GM23338 (cell line): Measurements from ENCODE around the gene SMYD3. TPM values are rescaled to one million over a fixed set of nuclear protein-coding genes. Genes with fewer than 3 reads are reported as not detected.

Experiments used
- ATAC-seq: fragments of 200-7000 bp; cut with Tn5 transposase; 3 replicates; pipeline ENCODE4 v1.9.1; 2020
- DNase-seq: peaks from one replicate; pipeline ENCODE4 v3.0.0-alpha.2; 2015; ENCODE audit warnings: low spot score
- H2AFZ ChIP-seq: fragments of 200-600 bp; sonication (generic); 2 replicates; pipeline ENCODE4 v1.8.0; 2016; ENCODE audit warnings: antibody characterized with exemption, mild to moderate bottlenecking, moderate library complexity
- H3F3A ChIP-seq: fragments of 200-600 bp; sonication (generic); replicated peaks from 2 replicates; pipeline ENCODE4 v1.8.0; 2017; ENCODE audit warnings: antibody characterized with exemption, mixed run types, low read depth
- H3K27ac ChIP-seq: fragments of 200-600 bp; sonication (generic); 2 replicates; pipeline ENCODE4 v1.6.1; 2016; ENCODE audit warnings: low read depth
- H3K27me3 ChIP-seq: fragments of 200-600 bp; sonication (generic); 2 replicates; pipeline ENCODE4 v1.8.0; 2016; ENCODE audit warnings: mild to moderate bottlenecking, mixed run types, moderate library complexity; ENCODE audit not compliant: insufficient read depth
- H3K36me3 ChIP-seq: fragments of 200-600 bp; sonication (generic); 2 replicates; pipeline ENCODE4 v1.8.0; 2016; ENCODE audit warnings: mild to moderate bottlenecking; ENCODE audit not compliant: insufficient read depth
- H3K4me1 ChIP-seq: fragments of 200-600 bp; sonication (generic); 2 replicates; pipeline ENCODE4 v1.8.0; 2016; ENCODE audit warnings: mild to moderate bottlenecking, moderate library complexity; ENCODE audit not compliant: insufficient read depth
- H3K4me2 ChIP-seq: fragments of 200-600 bp; sonication (generic); 2 replicates; pipeline ENCODE4 v1.7.1; 2017; ENCODE audit warnings: mixed run types
- H3K4me3 ChIP-seq: fragments of 200-600 bp; sonication (generic); 2 replicates; pipeline ENCODE4 v1.6.1; 2016; ENCODE audit warnings: mixed run types
- H3K79me2 ChIP-seq: fragments of 200-600 bp; sonication (generic); replicated peaks from 2 replicates; pipeline ENCODE4 v1.8.0; 2017; ENCODE audit warnings: mild to moderate bottlenecking; ENCODE audit not compliant: insufficient read depth
- H3K9me2 ChIP-seq: fragments of 200-600 bp; sonication (generic); 2 replicates; pipeline ENCODE4 v1.8.0; 2017; ENCODE audit not compliant: insufficient read depth
- H4K20me1 ChIP-seq: fragments of 200-600 bp; sonication (generic); replicated peaks from 2 replicates; pipeline ENCODE4 v1.8.0; 2017; ENCODE audit warnings: mild to moderate bottlenecking; ENCODE audit not compliant: insufficient read depth
- H3K27ac Mint-ChIP-seq: 2 replicates; pipeline ENCODE4 v1.8.0; 2020; ENCODE audit warnings: inconsistent platforms, mild to moderate bottlenecking, moderate library complexity, mixed read lengths
- H3K27me3 Mint-ChIP-seq: 3 replicates; pipeline ENCODE4 v1.8.0; 2022; ENCODE audit warnings: low read depth, mild to moderate bottlenecking, moderate library complexity, mixed read lengths, inconsistent platforms; ENCODE audit not compliant: insufficient read depth, poor library complexity
- H3K36me3 Mint-ChIP-seq: 3 replicates; pipeline ENCODE4 v1.8.0; 2021; ENCODE audit warnings: low read depth, mild to moderate bottlenecking, inconsistent platforms, moderate library complexity, mixed read lengths
- H3K4me1 Mint-ChIP-seq: 3 replicates; pipeline ENCODE4 v1.8.0; 2020; ENCODE audit warnings: mild to moderate bottlenecking, inconsistent platforms, mixed read lengths
- H3K4me3 Mint-ChIP-seq: 3 replicates; pipeline ENCODE4 v1.8.0; 2021; ENCODE audit warnings: moderate library complexity, mild to moderate bottlenecking, inconsistent platforms, mixed read lengths
- H3K9me3 Mint-ChIP-seq: 3 replicates; pipeline ENCODE4 v1.8.0; 2020; ENCODE audit warnings: moderate library complexity, mild to moderate bottlenecking, inconsistent platforms, mixed read lengths
- CREB1 ChIP-seq: fragments of 250-450 bp; sonication (Bioruptor Pico); IDR thresholded peaks from 2 replicates; pipeline ENCODE4 v1.5.0; 2020; ENCODE audit warnings: low read depth, mild to moderate bottlenecking, moderate library complexity
- EZH2 ChIP-seq: fragments of 200-600 bp; sonication (generic); IDR thresholded peaks from one replicate; pipeline ENCODE4 v1.8.0; 2017; ENCODE audit warnings: antibody characterized with exemption, mild to moderate bottlenecking, low read depth; ENCODE audit not compliant: unreplicated experiment
- EZH2phosphoT487 ChIP-seq: fragments of 200-600 bp; sonication (generic); IDR thresholded peaks from one replicate; pipeline ENCODE4 v1.8.1; 2018; ENCODE audit warnings: antibody characterized with exemption; ENCODE audit not compliant: unreplicated experiment
- JUNB ChIP-seq: IDR thresholded peaks from one replicate; pipeline ENCODE4 v1.6.1; 2016; ENCODE audit warnings: antibody characterized with exemption; ENCODE audit not compliant: unreplicated experiment
- NANOG ChIP-seq: IDR thresholded peaks from 2 replicates; pipeline ENCODE4 v1.6.1; 2016; ENCODE audit warnings: antibody characterized with exemption, borderline replicate concordance
- POLR2AphosphoS5 ChIP-seq: IDR thresholded peaks from 2 replicates; pipeline ENCODE4 v1.6.1; 2016; ENCODE audit warnings: antibody characterized with exemption, low read depth
- STAT1 ChIP-seq: IDR thresholded peaks from one replicate; pipeline ENCODE4 v1.6.1; 2016; ENCODE audit warnings: antibody characterized with exemption; ENCODE audit not compliant: unreplicated experiment
- ZNF114 ChIP-seq: fragments of 250-450 bp; sonication (Bioruptor Pico); IDR thresholded peaks from 2 replicates; pipeline ENCODE4 v1.5.0; 2020; ENCODE audit warnings: mild to moderate bottlenecking, moderate library complexity
- ZNF331 ChIP-seq: fragments of 250-450 bp; sonication (Bioruptor Pico); IDR thresholded peaks from 2 replicates; pipeline ENCODE4 v1.5.0; 2020; ENCODE audit warnings: low read depth, mild to moderate bottlenecking, moderate library complexity
- polyA plus RNA-seq: library from polyadenylated mRNA; unstranded; fragments of >200 nt; fragmentation: Nextera tagmentation; extraction: Ambion mirVana; gene quantifications from 2 replicates; pipeline ENCODE4 v1.2.1, GENCODE V29; 2016
- total RNA-seq: library from RNA; depleted of rRNA; stranded (reverse); fragments of >200 nt; shearing (Covaris generic); gene quantifications from 2 replicates; pipeline ENCODE4 v1.2.3, GENCODE V29; 2014
- TF ChIP-seq, protein P1 (sequence below): IDR thresholded peaks from 2 replicates; pipeline ENCODE4 v1.6.1; 2016; ENCODE audit warnings: antibody characterized with exemption
- TF ChIP-seq, protein P2 (sequence below): fragments of 250-450 bp; sonication (Bioruptor Pico); IDR thresholded peaks from 2 replicates; pipeline ENCODE4 v1.5.0; 2020; ENCODE audit warnings: mild to moderate bottlenecking, moderate library complexity
- TF ChIP-seq, protein P3 (sequence below), 2 experiments: fragments of 200-600 bp in 1 of 2; sonication (generic) in 1 of 2; conservative IDR thresholded peaks; 2 replicates each; pipeline versions ENCODE4 v1.5.1 to v1.6.1; 2016 to 2017; ENCODE audit warnings: antibody characterized with exemption in 2 of 2, low read depth in 2 of 2, mild to moderate bottlenecking in 2 of 2, moderate library complexity in 1 of 2
- TF ChIP-seq, protein P4 (sequence below): IDR thresholded peaks from one replicate; pipeline ENCODE4 v1.6.1; 2018; ENCODE audit warnings: antibody characterized with exemption; ENCODE audit not compliant: unreplicated experiment

SMYD3 gene
- total and polyA plus RNA-seq, 2 experiments from 2014 or later, result 31.8 to 34.4 TPM

DNA sequence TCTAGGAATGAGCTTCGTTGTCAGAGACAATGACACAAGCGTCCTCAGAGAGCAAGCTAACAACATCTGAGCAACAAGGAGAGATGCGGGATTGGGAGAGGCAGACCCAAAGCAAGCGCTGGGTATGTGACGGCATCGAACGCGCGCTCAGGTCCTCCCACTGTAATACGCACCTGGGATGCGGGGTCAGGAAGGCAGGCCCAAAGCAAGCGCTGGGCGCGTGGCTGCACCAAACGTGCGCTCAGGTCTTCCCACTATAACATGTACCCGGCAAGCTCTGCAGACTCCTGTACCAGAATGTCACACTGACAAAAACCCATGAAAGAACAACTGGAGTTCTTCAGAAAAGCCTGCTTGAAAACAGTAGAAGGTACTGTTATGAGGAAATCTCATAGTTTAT is 653.8 kb downstream of the SMYD3 start:
- Histone ChIP-seq H3K36me3 (no peaks in the 10 kb centered on the region), H3K9me2 (no peaks in the 10 kb centered on the region), H3K4me3 (no peak overlapping the region), H3F3A (no peaks in the 10 kb centered on the region), H2AFZ (no peak overlapping the region), H3K27me3 (no peaks in the 10 kb centered on the region), H3K4me1 (no peaks in the 10 kb centered on the region), H4K20me1 (no peaks in the 10 kb centered on the region), H3K79me2 (no peaks in the 10 kb centered on the region), H3K4me2 (no peak overlapping the region), H3K27ac (no peak overlapping the region)
- Mint-ChIP-seq H3K9me3 (peaks cover 6% of the 10 kb centered on the region; the same call in 1 of the 3 replicates), H3K4me3 (no peak overlapping the region), H3K4me1 (peaks cover 21% of the 10 kb centered on the region), H3K27ac (no peak overlapping the region), H3K27me3 (peaks cover 4% of the 10 kb centered on the region), H3K36me3 (peaks cover 12% of the 10 kb centered on the region)
- DNase-seq (no peak), ATAC-seq (no peak)
- TF ChIP-seq STAT1 (no peak), ZNF331 (CRISPR knock-in tag) (no peak), ZNF114 (CRISPR knock-in tag) (no peak), EZH2 (no peak), JUNB (no peak), EZH2phosphoT487 (no peak), CREB1 (no peak), POLR2AphosphoS5 (no peak), NANOG (no peak)
- TF ChIP-seq, protein P1, sequence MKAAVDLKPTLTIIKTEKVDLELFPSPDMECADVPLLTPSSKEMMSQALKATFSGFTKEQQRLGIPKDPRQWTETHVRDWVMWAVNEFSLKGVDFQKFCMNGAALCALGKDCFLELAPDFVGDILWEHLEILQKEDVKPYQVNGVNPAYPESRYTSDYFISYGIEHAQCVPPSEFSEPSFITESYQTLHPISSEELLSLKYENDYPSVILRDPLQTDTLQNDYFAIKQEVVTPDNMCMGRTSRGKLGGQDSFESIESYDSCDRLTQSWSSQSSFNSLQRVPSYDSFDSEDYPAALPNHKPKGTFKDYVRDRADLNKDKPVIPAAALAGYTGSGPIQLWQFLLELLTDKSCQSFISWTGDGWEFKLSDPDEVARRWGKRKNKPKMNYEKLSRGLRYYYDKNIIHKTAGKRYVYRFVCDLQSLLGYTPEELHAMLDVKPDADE, result no peak
- TF ChIP-seq, protein P2, sequence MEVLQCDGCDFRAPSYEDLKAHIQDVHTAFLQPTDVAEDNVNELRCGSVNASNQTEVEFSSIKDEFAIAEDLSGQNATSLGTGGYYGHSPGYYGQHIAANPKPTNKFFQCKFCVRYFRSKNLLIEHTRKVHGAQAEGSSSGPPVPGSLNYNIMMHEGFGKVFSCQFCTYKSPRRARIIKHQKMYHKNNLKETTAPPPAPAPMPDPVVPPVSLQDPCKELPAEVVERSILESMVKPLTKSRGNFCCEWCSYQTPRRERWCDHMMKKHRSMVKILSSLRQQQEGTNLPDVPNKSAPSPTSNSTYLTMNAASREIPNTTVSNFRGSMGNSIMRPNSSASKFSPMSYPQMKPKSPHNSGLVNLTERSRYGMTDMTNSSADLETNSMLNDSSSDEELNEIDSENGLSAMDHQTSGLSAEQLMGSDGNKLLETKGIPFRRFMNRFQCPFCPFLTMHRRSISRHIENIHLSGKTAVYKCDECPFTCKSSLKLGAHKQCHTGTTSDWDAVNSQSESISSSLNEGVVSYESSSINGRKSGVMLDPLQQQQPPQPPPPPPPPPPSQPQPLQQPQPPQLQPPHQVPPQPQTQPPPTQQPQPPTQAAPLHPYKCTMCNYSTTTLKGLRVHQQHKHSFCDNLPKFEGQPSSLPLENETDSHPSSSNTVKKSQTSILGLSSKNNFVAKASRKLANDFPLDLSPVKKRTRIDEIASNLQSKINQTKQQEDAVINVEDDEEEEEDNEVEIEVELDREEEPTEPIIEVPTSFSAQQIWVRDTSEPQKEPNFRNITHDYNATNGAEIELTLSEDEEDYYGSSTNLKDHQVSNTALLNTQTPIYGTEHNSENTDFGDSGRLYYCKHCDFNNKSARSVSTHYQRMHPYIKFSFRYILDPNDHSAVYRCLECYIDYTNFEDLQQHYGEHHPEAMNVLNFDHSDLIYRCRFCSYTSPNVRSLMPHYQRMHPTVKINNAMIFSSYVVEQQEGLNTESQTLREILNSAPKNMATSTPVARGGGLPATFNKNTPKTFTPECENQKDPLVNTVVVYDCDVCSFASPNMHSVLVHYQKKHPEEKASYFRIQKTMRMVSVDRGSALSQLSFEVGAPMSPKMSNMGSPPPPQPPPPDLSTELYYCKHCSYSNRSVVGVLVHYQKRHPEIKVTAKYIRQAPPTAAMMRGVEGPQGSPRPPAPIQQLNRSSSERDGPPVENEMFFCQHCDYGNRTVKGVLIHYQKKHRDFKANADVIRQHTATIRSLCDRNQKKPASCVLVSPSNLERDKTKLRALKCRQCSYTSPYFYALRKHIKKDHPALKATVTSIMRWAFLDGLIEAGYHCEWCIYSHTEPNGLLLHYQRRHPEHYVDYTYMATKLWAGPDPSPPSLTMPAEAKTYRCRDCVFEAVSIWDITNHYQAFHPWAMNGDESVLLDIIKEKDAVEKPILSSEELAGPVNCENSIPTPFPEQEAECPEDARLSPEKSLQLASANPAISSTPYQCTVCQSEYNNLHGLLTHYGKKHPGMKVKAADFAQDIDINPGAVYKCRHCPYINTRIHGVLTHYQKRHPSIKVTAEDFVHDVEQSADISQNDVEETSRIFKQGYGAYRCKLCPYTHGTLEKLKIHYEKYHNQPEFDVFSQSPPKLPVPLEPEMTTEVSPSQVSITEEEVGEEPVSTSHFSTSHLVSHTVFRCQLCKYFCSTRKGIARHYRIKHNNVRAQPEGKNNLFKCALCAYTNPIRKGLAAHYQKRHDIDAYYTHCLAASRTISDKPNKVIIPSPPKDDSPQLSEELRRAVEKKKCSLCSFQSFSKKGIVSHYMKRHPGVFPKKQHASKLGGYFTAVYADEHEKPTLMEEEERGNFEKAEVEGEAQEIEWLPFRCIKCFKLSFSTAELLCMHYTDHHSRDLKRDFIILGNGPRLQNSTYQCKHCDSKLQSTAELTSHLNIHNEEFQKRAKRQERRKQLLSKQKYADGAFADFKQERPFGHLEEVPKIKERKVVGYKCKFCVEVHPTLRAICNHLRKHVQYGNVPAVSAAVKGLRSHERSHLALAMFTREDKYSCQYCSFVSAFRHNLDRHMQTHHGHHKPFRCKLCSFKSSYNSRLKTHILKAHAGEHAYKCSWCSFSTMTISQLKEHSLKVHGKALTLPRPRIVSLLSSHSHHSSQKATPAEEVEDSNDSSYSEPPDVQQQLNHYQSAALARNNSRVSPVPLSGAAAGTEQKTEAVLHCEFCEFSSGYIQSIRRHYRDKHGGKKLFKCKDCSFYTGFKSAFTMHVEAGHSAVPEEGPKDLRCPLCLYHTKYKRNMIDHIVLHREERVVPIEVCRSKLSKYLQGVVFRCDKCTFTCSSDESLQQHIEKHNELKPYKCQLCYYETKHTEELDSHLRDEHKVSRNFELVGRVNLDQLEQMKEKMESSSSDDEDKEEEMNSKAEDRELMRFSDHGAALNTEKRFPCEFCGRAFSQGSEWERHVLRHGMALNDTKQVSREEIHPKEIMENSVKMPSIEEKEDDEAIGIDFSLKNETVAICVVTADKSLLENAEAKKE (CRISPR knock-in tag), result no peak
- TF ChIP-seq, protein P3, sequence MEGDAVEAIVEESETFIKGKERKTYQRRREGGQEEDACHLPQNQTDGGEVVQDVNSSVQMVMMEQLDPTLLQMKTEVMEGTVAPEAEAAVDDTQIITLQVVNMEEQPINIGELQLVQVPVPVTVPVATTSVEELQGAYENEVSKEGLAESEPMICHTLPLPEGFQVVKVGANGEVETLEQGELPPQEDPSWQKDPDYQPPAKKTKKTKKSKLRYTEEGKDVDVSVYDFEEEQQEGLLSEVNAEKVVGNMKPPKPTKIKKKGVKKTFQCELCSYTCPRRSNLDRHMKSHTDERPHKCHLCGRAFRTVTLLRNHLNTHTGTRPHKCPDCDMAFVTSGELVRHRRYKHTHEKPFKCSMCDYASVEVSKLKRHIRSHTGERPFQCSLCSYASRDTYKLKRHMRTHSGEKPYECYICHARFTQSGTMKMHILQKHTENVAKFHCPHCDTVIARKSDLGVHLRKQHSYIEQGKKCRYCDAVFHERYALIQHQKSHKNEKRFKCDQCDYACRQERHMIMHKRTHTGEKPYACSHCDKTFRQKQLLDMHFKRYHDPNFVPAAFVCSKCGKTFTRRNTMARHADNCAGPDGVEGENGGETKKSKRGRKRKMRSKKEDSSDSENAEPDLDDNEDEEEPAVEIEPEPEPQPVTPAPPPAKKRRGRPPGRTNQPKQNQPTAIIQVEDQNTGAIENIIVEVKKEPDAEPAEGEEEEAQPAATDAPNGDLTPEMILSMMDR (conservative IDR thresholded peaks at IDR 0.05; ENCODE audit: low read depth in 2 of 2), result no peak
- TF ChIP-seq, protein P4, sequence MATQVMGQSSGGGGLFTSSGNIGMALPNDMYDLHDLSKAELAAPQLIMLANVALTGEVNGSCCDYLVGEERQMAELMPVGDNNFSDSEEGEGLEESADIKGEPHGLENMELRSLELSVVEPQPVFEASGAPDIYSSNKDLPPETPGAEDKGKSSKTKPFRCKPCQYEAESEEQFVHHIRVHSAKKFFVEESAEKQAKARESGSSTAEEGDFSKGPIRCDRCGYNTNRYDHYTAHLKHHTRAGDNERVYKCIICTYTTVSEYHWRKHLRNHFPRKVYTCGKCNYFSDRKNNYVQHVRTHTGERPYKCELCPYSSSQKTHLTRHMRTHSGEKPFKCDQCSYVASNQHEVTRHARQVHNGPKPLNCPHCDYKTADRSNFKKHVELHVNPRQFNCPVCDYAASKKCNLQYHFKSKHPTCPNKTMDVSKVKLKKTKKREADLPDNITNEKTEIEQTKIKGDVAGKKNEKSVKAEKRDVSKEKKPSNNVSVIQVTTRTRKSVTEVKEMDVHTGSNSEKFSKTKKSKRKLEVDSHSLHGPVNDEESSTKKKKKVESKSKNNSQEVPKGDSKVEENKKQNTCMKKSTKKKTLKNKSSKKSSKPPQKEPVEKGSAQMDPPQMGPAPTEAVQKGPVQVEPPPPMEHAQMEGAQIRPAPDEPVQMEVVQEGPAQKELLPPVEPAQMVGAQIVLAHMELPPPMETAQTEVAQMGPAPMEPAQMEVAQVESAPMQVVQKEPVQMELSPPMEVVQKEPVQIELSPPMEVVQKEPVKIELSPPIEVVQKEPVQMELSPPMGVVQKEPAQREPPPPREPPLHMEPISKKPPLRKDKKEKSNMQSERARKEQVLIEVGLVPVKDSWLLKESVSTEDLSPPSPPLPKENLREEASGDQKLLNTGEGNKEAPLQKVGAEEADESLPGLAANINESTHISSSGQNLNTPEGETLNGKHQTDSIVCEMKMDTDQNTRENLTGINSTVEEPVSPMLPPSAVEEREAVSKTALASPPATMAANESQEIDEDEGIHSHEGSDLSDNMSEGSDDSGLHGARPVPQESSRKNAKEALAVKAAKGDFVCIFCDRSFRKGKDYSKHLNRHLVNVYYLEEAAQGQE, result no peak
